ENCODE measurements around the gene ANKRD17.

Gene ANKRD17

DNA sequence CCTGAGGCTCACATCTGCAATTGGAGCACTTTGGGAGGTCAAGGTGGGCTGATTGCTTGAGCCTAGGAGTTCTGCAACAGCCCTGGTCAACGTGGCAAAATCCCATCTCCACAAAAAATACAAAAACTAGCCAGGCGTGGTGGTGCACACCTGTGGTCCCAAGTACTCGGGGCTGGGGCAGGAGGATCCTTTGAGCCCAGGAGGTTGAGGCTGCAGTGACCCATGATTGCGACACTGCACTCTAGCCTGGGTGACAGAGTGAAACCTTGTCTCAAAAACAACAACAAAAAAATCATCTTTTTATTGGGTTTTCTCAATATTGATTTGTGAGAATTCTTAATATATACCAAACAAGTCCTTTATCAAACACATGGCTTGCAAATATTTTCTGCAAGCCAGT lies 64.9 kb downstream of the ANKRD17 start:
- no peak for TF ChIP-seq GATA2 (IDR thresholded peaks at IDR 0.05; ENCODE audit: low read depth, low read length)
- TF ChIP-seq GATA3 (IDR thresholded peaks at IDR 0.05; ENCODE audit: low read depth, low read length), result no peak

DNA sequence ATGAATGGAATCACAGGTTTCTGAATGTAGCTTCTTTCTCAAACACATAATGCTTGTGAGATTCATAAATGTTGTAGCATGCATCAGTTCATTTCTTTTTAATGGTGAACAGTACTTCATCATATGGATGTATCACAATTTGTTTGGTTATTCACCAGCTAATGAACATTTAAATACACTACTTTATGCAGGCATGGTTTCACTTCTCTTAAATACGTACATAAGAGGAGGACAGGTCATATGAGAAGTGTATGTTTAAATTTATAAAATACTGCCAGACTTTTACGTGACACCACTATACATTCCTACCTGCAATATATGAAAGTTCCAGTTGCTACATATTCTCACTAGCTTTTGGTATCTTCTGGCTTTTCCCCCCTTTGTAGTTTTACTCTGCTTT lies 65.4 kb downstream of the ANKRD17 start:
- TF ChIP-seq GATA2 (IDR thresholded peaks at IDR 0.05; ENCODE audit: low read depth, low read length) (no peak), GATA3 (IDR thresholded peaks at IDR 0.05; ENCODE audit: low read depth, low read length) (no peak)

DNA sequence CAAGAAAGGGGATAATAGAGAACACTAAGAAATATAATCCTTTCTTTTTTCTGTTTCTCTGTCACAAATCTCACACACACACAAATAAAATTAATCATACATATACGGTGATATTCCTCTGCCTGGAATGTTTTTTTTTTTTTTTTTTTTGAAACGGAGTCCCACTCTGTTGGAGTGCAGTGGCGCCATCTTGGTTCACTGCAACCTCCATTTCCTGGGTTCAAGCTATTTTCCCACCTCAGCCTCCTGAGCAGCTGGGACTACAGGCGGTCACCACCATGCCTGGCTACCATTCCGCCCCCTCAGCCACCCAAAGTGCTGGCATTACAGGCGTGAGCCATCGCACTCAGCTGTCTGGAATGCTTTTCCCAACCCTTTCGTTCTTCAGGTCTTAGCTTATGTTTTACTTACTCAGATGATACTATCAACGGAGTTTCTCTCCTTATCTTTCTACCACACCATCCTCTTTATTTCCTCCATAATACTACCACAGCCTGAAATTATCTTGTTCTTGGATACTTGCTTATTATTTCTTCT lies 69.3 kb downstream of the ANKRD17 start:
- TF ChIP-seq GATA3 (IDR thresholded peaks at IDR 0.05; ENCODE audit: low read depth, low read length) (no peak), GATA2 (IDR thresholded peaks at IDR 0.05; ENCODE audit: low read depth, low read length) (no peak)

DNA sequence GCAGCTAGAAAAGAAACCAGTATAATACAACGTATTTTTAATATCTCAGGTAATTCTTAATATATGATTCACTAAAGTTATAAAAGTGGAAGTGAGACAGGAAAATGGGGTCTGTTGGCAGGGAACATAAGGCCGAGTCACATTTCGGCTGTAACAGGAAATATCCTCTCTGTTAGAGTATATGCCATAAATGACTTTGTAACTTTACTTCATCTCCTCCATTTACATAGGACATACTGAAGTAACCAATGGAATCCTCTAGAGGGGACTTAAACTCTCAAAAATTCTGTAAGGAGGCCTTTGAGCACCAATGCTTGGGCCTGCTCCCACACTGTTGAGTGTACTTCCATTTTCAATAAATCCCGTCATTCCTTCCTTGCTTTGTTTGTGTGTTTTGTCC lies 71.3 kb downstream of the ANKRD17 start:
- TF ChIP-seq GATA3 (IDR thresholded peaks at IDR 0.05; ENCODE audit: low read depth, low read length), result no peak
- no peak for TF ChIP-seq GATA2 (IDR thresholded peaks at IDR 0.05; ENCODE audit: low read depth, low read length)

DNA sequence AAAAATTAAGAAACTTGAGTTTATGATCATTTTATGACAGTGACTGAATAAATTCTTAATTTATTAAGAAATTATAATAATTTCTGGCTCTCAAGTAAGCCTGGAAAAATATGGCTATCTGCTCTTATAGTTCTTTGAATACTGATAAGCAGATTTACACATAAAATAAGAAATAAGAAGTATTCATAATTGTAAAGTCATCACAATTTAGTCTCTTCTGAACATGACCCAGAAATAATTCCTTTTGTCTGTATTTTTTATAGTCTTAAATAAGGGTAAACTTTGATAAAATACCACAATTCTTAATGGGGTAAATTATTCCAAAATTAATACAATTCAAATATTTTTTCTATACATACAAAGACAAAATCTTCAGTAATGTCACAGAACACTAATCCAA lies 72.7 kb downstream of the ANKRD17 start:
- TF ChIP-seq GATA2 (IDR thresholded peaks at IDR 0.05; ENCODE audit: low read depth, low read length) (no peak), GATA3 (IDR thresholded peaks at IDR 0.05; ENCODE audit: low read depth, low read length) (no peak)

GRCh38 chr4:73181231-73181630 lies 77.4 kb downstream of the ANKRD17 start:
- no peak for TF ChIP-seq GATA3 (IDR thresholded peaks at IDR 0.05; ENCODE audit: low read depth, low read length)
- no peak for TF ChIP-seq GATA2 (IDR thresholded peaks at IDR 0.05; ENCODE audit: low read depth, low read length)

DNA sequence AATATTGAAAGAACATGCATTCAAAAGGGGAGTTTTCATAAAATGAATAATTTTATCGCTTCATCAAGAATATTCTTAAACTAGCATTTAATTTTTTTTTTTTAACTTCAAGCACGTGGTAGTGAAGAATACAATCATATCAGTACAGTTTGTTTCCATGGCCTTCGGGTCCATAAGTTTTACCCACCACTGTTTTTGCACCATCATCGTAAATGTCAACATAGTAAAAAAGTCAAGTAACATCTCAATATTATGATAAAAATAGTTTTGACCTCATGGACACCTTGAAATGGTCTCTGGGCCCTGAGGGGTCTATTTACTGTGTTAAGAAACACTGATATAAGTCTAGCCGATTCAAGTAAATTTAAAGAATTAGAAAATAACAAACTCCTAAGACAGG lies 80.2 kb downstream of the ANKRD17 start:
- TF ChIP-seq GATA3 (IDR thresholded peaks at IDR 0.05; ENCODE audit: low read depth, low read length) (no peak), GATA2 (IDR thresholded peaks at IDR 0.05; ENCODE audit: low read depth, low read length) (no peak)

GRCh38 chr4:73172161-73172560 lies 86.4 kb downstream of the ANKRD17 start:
- no peak for TF ChIP-seq GATA3 (IDR thresholded peaks at IDR 0.05; ENCODE audit: low read depth, low read length)
- no peak for TF ChIP-seq GATA2 (IDR thresholded peaks at IDR 0.05; ENCODE audit: low read depth, low read length)

GRCh38 chr4:73170518-73171198 lies 87.9 kb downstream of the ANKRD17 start:
- TF ChIP-seq GATA3 (IDR thresholded peaks at IDR 0.05; ENCODE audit: low read depth, low read length) (no peak), GATA2 (IDR thresholded peaks at IDR 0.05; ENCODE audit: low read depth, low read length) (no peak)

- TF ChIP-seq GATA3 (IDR thresholded peaks at IDR 0.05; ENCODE audit: low read depth, low read length) (no peak), GATA2 (IDR thresholded peaks at IDR 0.05; ENCODE audit: low read depth, low read length) (no peak)
Measured at GRCh38 chr4:73166212-73166611, 92.4 kb downstream of the ANKRD17 start.

DNA sequence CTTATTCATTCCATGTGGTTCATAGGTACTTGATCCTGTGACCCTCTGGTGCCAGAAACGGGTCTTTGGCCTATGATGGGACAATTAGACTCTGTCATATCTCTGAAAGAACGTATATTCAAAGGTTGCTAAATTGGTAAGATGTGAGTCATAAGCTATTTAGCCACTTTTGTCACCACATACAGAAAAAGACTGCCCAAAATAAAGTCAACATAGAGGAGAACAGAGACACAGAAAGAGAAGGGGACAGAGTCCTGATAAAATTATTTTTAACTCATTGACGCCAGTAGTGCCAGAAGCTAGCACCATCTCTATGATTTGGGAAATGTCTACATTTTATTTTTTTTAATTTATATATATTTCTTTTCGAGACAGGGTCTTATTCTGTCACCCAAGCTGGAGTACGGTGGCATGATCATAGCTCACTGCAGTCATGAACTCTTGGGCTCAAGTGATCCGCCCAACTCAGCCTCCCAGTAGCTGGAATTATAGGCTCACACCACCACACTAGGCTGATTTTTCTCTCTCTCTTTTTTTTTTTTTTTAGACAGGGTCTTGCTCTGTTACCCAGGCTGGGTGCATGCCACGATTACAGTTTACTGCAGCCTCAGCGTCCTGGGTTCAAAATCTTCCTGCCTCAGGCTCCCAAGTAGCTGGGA lies 96.9 kb downstream of the ANKRD17 start:
- TF ChIP-seq GATA2 (IDR thresholded peaks at IDR 0.05; ENCODE audit: low read depth, low read length) (no peak), GATA3 (IDR thresholded peaks at IDR 0.05; ENCODE audit: low read depth, low read length) (no peak)

- TF ChIP-seq GATA3 (IDR thresholded peaks at IDR 0.05; ENCODE audit: low read depth, low read length), result no peak
Measured at GRCh38 chr4:73156394-73156793, 102.2 kb downstream of the ANKRD17 start.

DNA sequence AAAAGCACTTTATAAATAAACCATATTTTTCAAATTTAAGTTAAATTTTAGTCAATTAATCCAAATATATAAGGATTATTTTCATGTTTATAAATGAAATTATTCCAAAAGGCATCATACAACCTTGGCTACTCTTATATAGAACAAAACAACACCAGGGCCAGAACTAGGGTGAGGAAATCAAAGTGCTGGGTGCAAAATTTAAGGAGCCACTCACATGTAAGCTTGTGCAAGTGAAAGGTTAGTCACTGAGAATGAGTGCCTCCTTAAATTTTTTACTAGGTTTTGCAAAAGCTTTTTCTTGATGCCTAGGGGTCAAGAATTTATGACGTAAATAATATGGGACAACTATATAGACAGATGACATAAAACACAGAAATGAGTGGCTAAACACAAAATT lies 105.7 kb downstream of the ANKRD17 start:
- TF ChIP-seq GATA2 (IDR thresholded peaks at IDR 0.05; ENCODE audit: low read depth, low read length) (no peak), GATA3 (IDR thresholded peaks at IDR 0.05; ENCODE audit: low read depth, low read length) (no peak)

DNA sequence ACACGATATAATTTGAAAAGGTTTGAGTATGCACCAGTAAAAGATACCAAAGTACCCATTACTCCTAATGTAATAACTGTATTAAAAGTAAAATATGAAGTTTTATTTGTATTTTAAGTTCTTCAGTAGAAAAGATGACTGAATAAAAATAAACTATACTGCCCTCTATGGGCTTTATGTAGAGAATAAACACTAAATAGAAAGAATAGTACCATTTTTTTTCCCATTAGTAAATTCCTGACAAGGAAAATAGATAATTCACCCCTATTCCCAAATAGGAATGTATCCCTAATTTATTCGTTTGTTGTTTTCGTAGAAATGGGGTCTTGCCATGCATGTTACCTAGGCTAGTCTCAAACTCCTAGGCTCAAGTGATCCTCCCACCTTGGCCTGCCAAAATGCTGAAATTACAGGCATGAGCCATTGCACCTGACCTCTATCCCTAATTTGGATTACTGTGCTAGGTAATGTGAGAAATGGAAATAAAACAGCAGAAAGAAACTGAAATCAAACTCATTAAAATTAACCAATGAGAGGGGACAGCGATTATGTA lies 115.5 kb downstream of the ANKRD17 start:
- TF ChIP-seq GATA2 (IDR thresholded peaks at IDR 0.05; ENCODE audit: low read depth, low read length), result no peak
- no peak for TF ChIP-seq GATA3 (IDR thresholded peaks at IDR 0.05; ENCODE audit: low read depth, low read length)

DNA sequence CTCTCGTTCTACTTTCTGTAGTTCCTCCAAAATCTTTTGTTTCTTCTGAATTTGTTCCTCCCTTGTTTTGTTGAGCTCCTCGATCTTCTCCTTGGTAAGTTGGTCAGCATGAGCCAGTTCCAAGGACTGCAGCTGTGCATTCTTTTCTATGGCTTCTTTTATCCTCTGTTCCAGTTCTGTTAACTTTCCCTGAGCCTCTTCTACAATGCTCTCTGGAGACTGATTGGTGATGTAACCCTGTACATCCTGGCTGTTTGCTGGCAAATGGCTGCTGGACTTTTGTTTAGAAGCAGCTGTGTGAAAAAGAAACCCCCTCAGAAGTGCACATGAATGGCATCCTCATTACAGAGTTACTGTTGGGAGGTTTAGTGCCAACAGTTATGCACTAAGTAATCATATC lies 118.6 kb downstream of the ANKRD17 start:
- TF ChIP-seq GATA3 (IDR thresholded peaks at IDR 0.05; ENCODE audit: low read depth, low read length) (no peak), GATA2 (IDR thresholded peaks at IDR 0.05; ENCODE audit: low read depth, low read length) (no peak)

Data from SH-SY5Y (cell line).